ENCODE data around the gene KCNV2.

Gene KCNV2

GRCh38 chr9:2720179-2720654, 2.9 kb downstream of the KCNV2 start:
- no peak for DNase-seq (ENCODE audit: low read depth in 2 of 2)

GRCh38 chr9:2722715-2723114, 5.4 kb downstream of the KCNV2 start:
- DNase-seq (ENCODE audit: low read depth in 2 of 2) = no peak

- no peak for DNase-seq (ENCODE audit: low read depth in 2 of 2)
Measured at GRCh38 chr9:2723376-2724065, 6.2 kb downstream of the KCNV2 start.

- DNase-seq (ENCODE audit: low read depth in 2 of 2) = no peak
Measured at GRCh38 chr9:2725126-2725525, 7.8 kb downstream of the KCNV2 start.

GRCh38 chr9:2725898-2726649, 8.8 kb downstream of the KCNV2 start:
- DNase-seq (ENCODE audit: low read depth in 2 of 2) = no peak

GRCh38 chr9:2726650-2727340, 9.5 kb downstream of the KCNV2 start:
- DNase-seq (ENCODE audit: low read depth in 2 of 2) = no peak

- no peak for DNase-seq (ENCODE audit: low read depth in 2 of 2)
Measured at GRCh38 chr9:2727374-2727773, 10.1 kb downstream of the KCNV2 start.

- DNase-seq (ENCODE audit: low read depth in 2 of 2) = no peak
Measured at GRCh38 chr9:2727966-2728613, 10.8 kb downstream of the KCNV2 start.

GRCh38 chr9:2729003-2729402, 11.7 kb downstream of the KCNV2 start:
- DNase-seq (ENCODE audit: low read depth in 2 of 2) = no peak

- DNase-seq (ENCODE audit: low read depth in 2 of 2) = no peak
Measured at GRCh38 chr9:2729721-2730120, 12.4 kb downstream of the KCNV2 start.

- no peak for DNase-seq (ENCODE audit: low read depth in 2 of 2)
Measured at GRCh38 chr9:2730971-2731370, 13.7 kb downstream of the KCNV2 start.

GRCh38 chr9:2732492-2732891, 15.2 kb downstream of the KCNV2 start:
- DNase-seq (ENCODE audit: low read depth in 2 of 2) = no peak

GRCh38 chr9:2740616-2741015, 23.3 kb downstream of the KCNV2 start:
- DNase-seq (ENCODE audit: low read depth in 2 of 2) = no peak

GRCh38 chr9:2741441-2742158, 24.3 kb downstream of the KCNV2 start:
- no peak for DNase-seq (ENCODE audit: low read depth in 2 of 2)

- no peak for DNase-seq (ENCODE audit: low read depth in 2 of 2)
Measured at GRCh38 chr9:2742214-2742613, 24.9 kb downstream of the KCNV2 start.

- no peak for DNase-seq (ENCODE audit: low read depth in 2 of 2)
Measured at GRCh38 chr9:2743937-2744529, 26.7 kb downstream of the KCNV2 start.

GRCh38 chr9:2745560-2746380, 28.5 kb downstream of the KCNV2 start:
- no peak for DNase-seq (ENCODE audit: low read depth in 2 of 2)

GRCh38 chr9:2749485-2749884, 32.2 kb downstream of the KCNV2 start:
- DNase-seq (ENCODE audit: low read depth in 2 of 2) = no peak

GRCh38 chr9:2755285-2755684, 38.0 kb downstream of the KCNV2 start:
- DNase-seq (ENCODE audit: low read depth in 2 of 2) = no peak

All from stimulated activated CD8-positive, alpha-beta memory T cell treated with anti-CD3 and anti-CD28 coated beads, Interleukin-7, amount 100 ng/mL, for 4 hours (primary cell).